PC-9 (cell line): ENCODE measurements around the gene AKR1E2. TPM values are rescaled to one million over a fixed set of nuclear protein-coding genes. Genes with fewer than 3 reads are reported as not detected.

ENCODE experiments used
- BruUV-seq: library from RNA; stranded (reverse); fragments of 400-500 nt; replicated peaks from 2 replicates; lab custom pipeline; 2021; lab: Mats Ljungman, UMichigan
- CTCF ChIA-PET: fragments of 300-600 bp; sonication (Branson Sonifier 250); formaldehyde crosslinking; loops from one replicate; lab custom pipeline; 2022; ENCODE audit warnings: antibody characterized with exemption; lab: Charles Lee
- POLR2A ChIA-PET: fragments of 300-600 bp; sonication (Branson Sonifier 250); formaldehyde crosslinking; loops from one replicate; lab custom pipeline; 2022; ENCODE audit warnings: antibody characterized with exemption; ENCODE audit not compliant: unreplicated experiment; lab: Charles Lee
- DNase-seq, 2 experiments: peaks; one replicate each; pipeline versions ENCODE4 v3.0.0 to v3.0.0-alpha.2; 2015 to 2022; ENCODE audit warnings: mixed read lengths in 1 of 2
- H2AFZ ChIP-seq: fragments of 200-600 bp; sonication (generic); 2 replicates; pipeline ENCODE4 v1.8.1; 2017; ENCODE audit warnings: antibody characterized with exemption
- H3F3A ChIP-seq: fragments of 200-600 bp; sonication (generic); 2 replicates; pipeline ENCODE4 v1.8.1; 2017; ENCODE audit warnings: antibody characterized with exemption, mild to moderate bottlenecking, low read depth; ENCODE audit not compliant: insufficient read depth
- H3K27ac ChIP-seq: fragments of 200-600 bp; sonication (generic); 2 replicates; pipeline ENCODE4 v1.6.1; 2016; ENCODE audit warnings: mixed run types
- H3K27me3 ChIP-seq: fragments of 200-600 bp; sonication (generic); 2 replicates; pipeline ENCODE4 v1.6.1; 2016; ENCODE audit warnings: low read depth, mixed run types; ENCODE audit not compliant: insufficient read depth
- H3K36me3 ChIP-seq: fragments of 200-600 bp; sonication (generic); 2 replicates; pipeline ENCODE4 v1.6.1; 2016; ENCODE audit warnings: low read depth, mixed run types
- H3K4me1 ChIP-seq: fragments of 200-600 bp; sonication (generic); replicated peaks from 2 replicates; pipeline ENCODE4 v1.6.1; 2016; ENCODE audit warnings: mixed run types; ENCODE audit not compliant: insufficient read depth
- H3K4me2 ChIP-seq: fragments of 200-600 bp; sonication (generic); 2 replicates; pipeline ENCODE4 v1.6.1; 2017; ENCODE audit warnings: mixed run types
- H3K4me3 ChIP-seq: fragments of 200-600 bp; sonication (generic); 2 replicates; pipeline ENCODE4 v1.6.1; 2016; ENCODE audit warnings: mixed run types
- H3K79me2 ChIP-seq: fragments of 200-600 bp; sonication (generic); 2 replicates; pipeline ENCODE4 v1.6.1; 2017; ENCODE audit warnings: low read depth, mixed run types
- H3K9me2 ChIP-seq: fragments of 200-600 bp; sonication (generic); 2 replicates; pipeline ENCODE4 v1.8.1; 2017; ENCODE audit warnings: mild to moderate bottlenecking; ENCODE audit not compliant: insufficient read depth
- H3K9me3 ChIP-seq: fragments of 200-600 bp; sonication (generic); 2 replicates; pipeline ENCODE4 v1.8.1; 2016; ENCODE audit warnings: low read depth; ENCODE audit not compliant: insufficient read depth
- H4K20me1 ChIP-seq: fragments of 200-600 bp; sonication (generic); 2 replicates; pipeline ENCODE4 v1.8.1; 2017; ENCODE audit not compliant: insufficient read depth
- EZH2 ChIP-seq: fragments of 200-600 bp; sonication (generic); IDR thresholded peaks from 2 replicates; pipeline ENCODE4 v1.8.0; 2017; ENCODE audit warnings: antibody characterized with exemption, low read depth
- intact Hi-C: fragments of 100-400 bp; cut with micrococcal nuclease; formaldehyde crosslinking; loops from one replicate; pipeline ENCODE4 v1.10.0; 2022; ENCODE audit not compliant: unreplicated experiment
- total RNA-seq: library from RNA; stranded (reverse); gene quantifications from 2 replicates; pipeline ENCODE4 v1.2.3, GENCODE V29; 2021
- TF ChIP-seq, protein P1 (sequence below): fragments of 200-600 bp; sonication (generic); conservative IDR thresholded peaks from 2 replicates; pipeline ENCODE4 v1.6.1; 2017; ENCODE audit warnings: mixed run types, antibody characterized with exemption, mild to moderate bottlenecking, moderate library complexity

AKR1E2 gene
- total RNA-seq, 1 experiment from 2014 or later: 1.9 TPM

GRCh38 chr10:4847561-4848355, 21.8 kb downstream of the AKR1E2 start:
- Histone ChIP-seq H2AFZ (peak overlapping the region; percentile 17; the same call in 1 of the 2 replicates), H3K27ac (peak overlapping the region; percentile 88), H3F3A (peaks cover 20% of the 10 kb centered on the region), H3K4me3 (no peak overlapping the region), H3K4me2 (peak overlapping the region; percentile 45), H4K20me1 (no peaks in the 10 kb centered on the region), H3K79me2 (no peaks in the 10 kb centered on the region), H3K36me3 (no peaks in the 10 kb centered on the region), H3K9me3 (no peaks in the 10 kb centered on the region), H3K9me2 (no peaks in the 10 kb centered on the region), H3K4me1 (peaks cover 41% of the 10 kb centered on the region), H3K27me3 (no peaks in the 10 kb centered on the region)
- intact Hi-C loops: loop anchor here (1.0 to 5.0 kb wide), 4 partner anchors 31 to 700 kb away; no protein-coding TSS in a partner anchor
- ChIA-PET CTCF (interaction anchor here (0.6 to 1.9 kb wide), 5 partner anchors 26 to 536 kb away, joined by 3 to 7 read pairs (median 5); no protein-coding TSS in a partner anchor), POLR2A (interaction anchor here (0.5 to 1.4 kb wide), 7 partner anchors 17 to 775 kb away, joined by 3 to 35 read pairs (median 4); partner anchors contain the start of gene AKR1C1)
- BruUV-seq: no TSS peak
- TF ChIP-seq, protein P1, sequence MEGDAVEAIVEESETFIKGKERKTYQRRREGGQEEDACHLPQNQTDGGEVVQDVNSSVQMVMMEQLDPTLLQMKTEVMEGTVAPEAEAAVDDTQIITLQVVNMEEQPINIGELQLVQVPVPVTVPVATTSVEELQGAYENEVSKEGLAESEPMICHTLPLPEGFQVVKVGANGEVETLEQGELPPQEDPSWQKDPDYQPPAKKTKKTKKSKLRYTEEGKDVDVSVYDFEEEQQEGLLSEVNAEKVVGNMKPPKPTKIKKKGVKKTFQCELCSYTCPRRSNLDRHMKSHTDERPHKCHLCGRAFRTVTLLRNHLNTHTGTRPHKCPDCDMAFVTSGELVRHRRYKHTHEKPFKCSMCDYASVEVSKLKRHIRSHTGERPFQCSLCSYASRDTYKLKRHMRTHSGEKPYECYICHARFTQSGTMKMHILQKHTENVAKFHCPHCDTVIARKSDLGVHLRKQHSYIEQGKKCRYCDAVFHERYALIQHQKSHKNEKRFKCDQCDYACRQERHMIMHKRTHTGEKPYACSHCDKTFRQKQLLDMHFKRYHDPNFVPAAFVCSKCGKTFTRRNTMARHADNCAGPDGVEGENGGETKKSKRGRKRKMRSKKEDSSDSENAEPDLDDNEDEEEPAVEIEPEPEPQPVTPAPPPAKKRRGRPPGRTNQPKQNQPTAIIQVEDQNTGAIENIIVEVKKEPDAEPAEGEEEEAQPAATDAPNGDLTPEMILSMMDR: no peak
- TF ChIP-seq EZH2: no peak
- peak; percentile 88 to 94 for DNase-seq

GRCh38 chr10:4848356-4849041, 22.5 kb downstream of the AKR1E2 start:
- ChIA-PET POLR2A (interaction anchor here (0.6 to 1.4 kb wide), 5 partner anchors 18 to 735 kb away, joined by 3 to 35 read pairs (median 3); no protein-coding TSS in a partner anchor), CTCF (interaction anchor here (0.7 to 2.3 kb wide), 6 partner anchors 27 to 535 kb away, joined by 3 to 9 read pairs (median 6); no protein-coding TSS in a partner anchor)
- Histone ChIP-seq H3F3A (peaks cover 20% of the 10 kb centered on the region), H3K4me3 (no peak overlapping the region), H3K36me3 (no peaks in the 10 kb centered on the region), H3K79me2 (no peaks in the 10 kb centered on the region), H3K27ac (peak overlapping the region; percentile 88), H3K4me2 (peak overlapping the region; percentile 45), H4K20me1 (no peaks in the 10 kb centered on the region), H3K9me3 (0 out of 2 replicates have a peak, but pooled peaks cover 5% of the 10 kb centered on the region), H2AFZ (peak overlapping the region; percentile 17; the same call in 1 of the 2 replicates), H3K9me2 (no peaks in the 10 kb centered on the region), H3K27me3 (no peaks in the 10 kb centered on the region), H3K4me1 (peaks cover 41% of the 10 kb centered on the region)
- no peak for DNase-seq
- no TSS peak for BruUV-seq
- no peak for TF ChIP-seq EZH2
- TF ChIP-seq, protein P1: no peak
- intact Hi-C loops: loop anchor here (1.0 to 5.0 kb wide), 9 partner anchors 93 to 699 kb away; no protein-coding TSS in a partner anchor

DNA sequence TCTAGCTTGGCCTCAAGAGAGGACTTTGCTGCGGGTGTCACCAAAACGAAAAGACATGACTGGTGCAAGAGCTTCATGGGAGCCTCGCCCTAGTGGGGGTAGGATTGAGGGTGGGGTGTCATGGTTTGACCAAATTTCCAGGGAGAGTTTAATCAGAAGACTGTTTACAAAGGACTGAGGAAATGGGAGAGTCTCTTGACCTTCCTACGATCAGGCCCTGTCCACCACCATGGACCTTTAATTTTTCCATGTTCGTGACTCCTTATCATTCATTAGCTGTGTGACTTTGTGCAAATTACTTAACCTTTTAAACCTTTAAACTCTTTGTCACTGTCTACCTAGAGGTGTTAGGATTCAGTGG, 23.0 kb downstream of the AKR1E2 start:
- no peaks in the 10 kb centered on the region for H3K9me2 ChIP-seq
- POLR2A ChIA-PET: interaction anchor here (0.6 to 1.2 kb wide), 5 partner anchors 58 to 735 kb away, joined by 3 to 6 read pairs (median 3); no protein-coding TSS in a partner anchor
- BruUV-seq: TSS peak; percentile 85
- H3K4me1 ChIP-seq: peaks cover 41% of the 10 kb centered on the region
- intact Hi-C loops: loop anchor here (1.0 to 5.0 kb wide), 9 partner anchors 92 to 698 kb away; no protein-coding TSS in a partner anchor
- no peaks in the 10 kb centered on the region for H3K79me2 ChIP-seq
- no peak overlapping the region for H2AFZ ChIP-seq
- CTCF ChIA-PET: interaction anchor here (0.8 to 2.3 kb wide), 7 partner anchors 34 to 230 kb away, joined by 3 to 21 read pairs (median 5); no protein-coding TSS in a partner anchor
- no peak for DNase-seq
- peaks cover 20% of the 10 kb centered on the region for H3F3A ChIP-seq
- no peaks in the 10 kb centered on the region for H4K20me1 ChIP-seq
- H3K4me2 ChIP-seq: 0 out of 2 replicates have a peak overlapping the region, but pooled peaks have one; percentile 45
- no peaks in the 10 kb centered on the region for H3K27me3 ChIP-seq
- peak overlapping the region; percentile 88 for H3K27ac ChIP-seq
- H3K36me3 ChIP-seq: no peaks in the 10 kb centered on the region
- TF ChIP-seq, protein P1: no peak
- TF ChIP-seq EZH2: no peak
- H3K4me3 ChIP-seq: no peak overlapping the region
- H3K9me3 ChIP-seq: 0 out of 2 replicates have a peak, but pooled peaks cover 5% of the 10 kb centered on the region
